ENCODE results near the gene ZDHHC12.

The ZDHHC12 gene

GRCh38 chr9:128683340-128684064 is 40.4 kb downstream of the ZDHHC12 start:
- peak; percentile 47 for DNase-seq
- H3K4me1 Mint-ChIP-seq = peaks cover 52% of the 10 kb centered on the region

GRCh38 chr9:128677794-128678193 is 46.1 kb downstream of the ZDHHC12 start:
- H3K4me1 Mint-ChIP-seq = no peaks in the 10 kb centered on the region
- H3K9me3 Mint-ChIP-seq = no peaks in the 10 kb centered on the region
- no peak overlapping the region for H3K4me3 Mint-ChIP-seq
- TF ChIP-seq CTCF (IDR thresholded peaks at IDR 0.05) = no peak
- H3K27me3 Mint-ChIP-seq (ENCODE audit: low read depth, poor library complexity) = no peaks in the 10 kb centered on the region
- no peak overlapping the region for H3K27ac Mint-ChIP-seq
- peaks cover 5% of the 10 kb centered on the region for H3K36me3 Mint-ChIP-seq (ENCODE audit: low read depth)
- DNase-seq = no peak

More at GRCh38 chr9:128683340-128684064, 40.4 kb downstream of the ZDHHC12 start:
- no peak for TF ChIP-seq CTCF (IDR thresholded peaks at IDR 0.05)
- Mint-ChIP-seq H3K9me3 (peaks cover 6% of the 10 kb centered on the region), H3K27me3 (ENCODE audit: low read depth, poor library complexity) (no peaks in the 10 kb centered on the region), H3K27ac (peak overlapping the region; percentile 94), H3K4me3 (peak overlapping the region; percentile 95), H3K36me3 (ENCODE audit: low read depth) (peaks cover 5% of the 10 kb centered on the region)

- Mint-ChIP-seq H3K27ac (no peak overlapping the region), H3K4me3 (no peak overlapping the region), H3K36me3 (ENCODE audit: low read depth) (no peaks in the 10 kb centered on the region), H3K27me3 (ENCODE audit: low read depth, poor library complexity) (no peaks in the 10 kb centered on the region), H3K9me3 (no peaks in the 10 kb centered on the region), H3K4me1 (no peaks in the 10 kb centered on the region)
- no peak for DNase-seq
- no peak for TF ChIP-seq CTCF (IDR thresholded peaks at IDR 0.05)
Observed at GRCh38 chr9:128675382-128675781, 48.5 kb downstream of the ZDHHC12 start.
